ENCODE results near the gene SLC35C1. TPM values are rescaled to one million over a fixed set of nuclear protein-coding genes. Genes with fewer than 3 reads are reported as not detected.
"Not testable (repeated sequence)": the region's sequence is repeated elsewhere in the genome, so short reads cannot be mapped to it uniquely, and the experiment has no call there.

Gene SLC35C1
- total RNA-seq, 1 experiment from 2014 or later: 18.1 TPM

DNA sequence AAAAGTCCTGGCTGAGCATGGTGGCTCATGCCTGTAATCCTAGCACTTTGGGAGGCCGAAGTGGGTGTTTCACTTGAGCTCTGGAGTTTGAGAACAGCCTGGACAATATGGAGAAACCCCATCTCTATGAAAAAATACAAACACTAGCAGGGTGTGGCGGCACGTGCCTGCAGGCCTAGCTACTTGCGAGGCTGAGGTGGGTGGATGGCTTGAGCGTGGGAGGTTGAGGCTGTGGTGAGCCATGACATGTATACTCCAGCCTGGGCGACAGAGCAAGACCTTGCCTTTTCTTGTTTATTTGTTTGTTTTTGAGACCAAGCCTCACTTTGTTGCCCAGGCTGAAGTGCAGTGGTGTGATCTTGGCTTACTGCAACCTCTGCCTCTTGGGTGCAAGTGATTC lies 34.3 kb downstream of the SLC35C1 start:
- peaks cover 15% of the 10 kb centered on the region for H3K4me1 Mint-ChIP-seq (ENCODE audit: low read depth, unreplicated experiment)
- peaks cover 37% of the 10 kb centered on the region for H3K27me3 Mint-ChIP-seq (ENCODE audit: unreplicated experiment)
- H3K36me3 Mint-ChIP-seq (ENCODE audit: insufficient read depth, unreplicated experiment): peaks cover 11% of the 10 kb centered on the region
- no peaks in the 10 kb centered on the region for H3K9me3 Mint-ChIP-seq (ENCODE audit: low read depth, unreplicated experiment)
- CTCF ChIA-PET: no interaction called here
- DNase-seq: no peak
- intact Hi-C loops (cut with micrococcal nuclease; ENCODE audit: unreplicated experiment): no loop called here
- BruUV-seq (replicated peaks): no TSS peak
- H3K4me3 Mint-ChIP-seq (ENCODE audit: low read depth, unreplicated experiment): no peak overlapping the region
- H3K27ac Mint-ChIP-seq (ENCODE audit: unreplicated experiment): no peak overlapping the region
- TF ChIP-seq CTCF (IDR thresholded peaks at IDR 0.05; ENCODE audit: unreplicated experiment): no peak

- H3K9me3 Mint-ChIP-seq (ENCODE audit: low read depth, unreplicated experiment); H3K4me3 Mint-ChIP-seq (ENCODE audit: low read depth, unreplicated experiment); CTCF ChIA-PET; BruUV-seq (replicated peaks); H3K27ac Mint-ChIP-seq (ENCODE audit: unreplicated experiment); DNase-seq; intact Hi-C loops (cut with micrococcal nuclease; ENCODE audit: unreplicated experiment): not testable (repeated sequence)
- Mint-ChIP-seq H3K36me3 (ENCODE audit: insufficient read depth, unreplicated experiment) (peaks cover 11% of the 10 kb centered on the region), H3K4me1 (ENCODE audit: low read depth, unreplicated experiment) (peaks cover 16% of the 10 kb centered on the region), H3K27me3 (ENCODE audit: unreplicated experiment) (peaks cover 35% of the 10 kb centered on the region)
Measured at GRCh38 chr11:45840251-45840650, 35.3 kb downstream of the SLC35C1 start.

GRCh38 chr11:45843158-45843924 lies 38.4 kb downstream of the SLC35C1 start:
- peak; percentile 94 for DNase-seq
- peak; percentile 84 for TF ChIP-seq CTCF (IDR thresholded peaks at IDR 0.05; ENCODE audit: unreplicated experiment)
- intact Hi-C loops (cut with micrococcal nuclease; ENCODE audit: unreplicated experiment): loop anchor here (1.0 kb wide), 1 partner anchor 163 kb away; no protein-coding TSS in a partner anchor
- Mint-ChIP-seq H3K27me3 (ENCODE audit: unreplicated experiment) (peaks cover 4% of the 10 kb centered on the region), H3K4me3 (ENCODE audit: low read depth, unreplicated experiment) (peak overlapping the region; percentile 74), H3K36me3 (ENCODE audit: insufficient read depth, unreplicated experiment) (peaks cover 29% of the 10 kb centered on the region), H3K9me3 (ENCODE audit: low read depth, unreplicated experiment) (no peaks in the 10 kb centered on the region), H3K4me1 (ENCODE audit: low read depth, unreplicated experiment) (peaks cover 25% of the 10 kb centered on the region), H3K27ac (ENCODE audit: unreplicated experiment) (peak overlapping the region; percentile 99)
- BruUV-seq (replicated peaks): no TSS peak
- CTCF ChIA-PET: interaction anchor here (0.7 to 0.9 kb wide), 5 partner anchors 38 to 1610 kb away, joined by 3 to 8 read pairs (median 4); no protein-coding TSS in a partner anchor

DNA sequence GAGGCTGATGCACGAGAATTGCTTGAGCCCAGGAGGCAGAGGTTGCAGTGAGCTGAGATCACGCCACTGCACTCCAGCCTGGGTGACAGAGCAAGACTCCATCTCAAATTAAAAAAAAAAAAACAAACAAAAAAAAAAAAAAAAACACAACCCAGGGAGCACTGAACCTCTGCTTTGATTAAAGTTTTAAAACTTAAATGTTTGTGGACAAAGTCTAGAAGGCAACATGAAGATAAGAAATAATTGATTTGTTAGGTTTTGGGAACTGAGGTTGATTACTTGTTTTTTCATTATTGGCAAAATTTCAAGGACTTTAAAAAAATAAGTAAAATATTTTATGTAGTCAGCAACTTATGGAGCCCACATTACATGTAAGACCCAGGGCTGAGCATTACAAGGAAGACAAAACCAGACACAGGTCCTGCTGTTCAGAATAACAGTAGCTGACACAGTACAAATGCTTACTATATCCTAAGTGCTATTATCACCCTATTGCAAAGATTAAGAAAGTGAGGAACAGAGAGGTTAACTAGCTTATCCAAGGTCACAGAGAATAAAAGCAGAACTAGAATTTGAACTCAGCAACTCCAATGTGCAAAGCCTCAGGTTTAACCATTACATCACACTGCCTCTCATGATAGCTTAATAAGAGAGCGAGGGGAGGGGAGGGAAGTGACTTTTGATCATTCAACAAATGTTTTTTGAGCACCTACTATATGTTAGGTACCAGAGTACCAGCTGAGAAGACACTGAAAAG lies 40.1 kb downstream of the SLC35C1 start:
- no TSS peak for BruUV-seq (replicated peaks)
- CTCF ChIA-PET: no interaction called here
- Mint-ChIP-seq H3K9me3 (ENCODE audit: low read depth, unreplicated experiment) (no peaks in the 10 kb centered on the region), H3K4me1 (ENCODE audit: low read depth, unreplicated experiment) (peaks cover 33% of the 10 kb centered on the region), H3K36me3 (ENCODE audit: insufficient read depth, unreplicated experiment) (peaks cover 29% of the 10 kb centered on the region), H3K4me3 (ENCODE audit: low read depth, unreplicated experiment) (no peak overlapping the region), H3K27me3 (ENCODE audit: unreplicated experiment) (no peaks in the 10 kb centered on the region), H3K27ac (ENCODE audit: unreplicated experiment) (no peak overlapping the region)
- intact Hi-C loops (cut with micrococcal nuclease; ENCODE audit: unreplicated experiment): loop anchor here (5.0 kb wide), 1 partner anchor 38 kb away; the partner anchor contains the start of gene SLC35C1
- no peak for TF ChIP-seq CTCF (IDR thresholded peaks at IDR 0.05; ENCODE audit: unreplicated experiment)
- DNase-seq: no peak

Data from Calu3 (cell line).